ENCODE measurements around the gene KCNQ1.

GRCh38 chr11:2699185-2699530, 254.3 kb downstream of the KCNQ1 start:
- TF ChIP-seq NRF1 (conservative IDR thresholded peaks at IDR 0.05 in 1 of 2, IDR thresholded peaks at IDR 0.05 in 1 of 2) (no peak), SIN3A (IDR thresholded peaks at IDR 0.05; ENCODE audit: borderline replicate concordance in 2 of 2, control insufficient read depth in 1 of 2, low read depth in 2 of 2, low read length in 2 of 2) (no peak), FOXA1 (IDR thresholded peaks at IDR 0.05; ENCODE audit: borderline replicate concordance) (no peak), POLR3A (IDR thresholded peaks at IDR 0.05; ENCODE audit: borderline replicate concordance, extremely low read depth, insufficient read depth, insufficient read length) (no peak), ETV5 (CRISPR knock-in tag; IDR thresholded peaks at IDR 0.05; ENCODE audit: low read depth) (no peak), RAD21 (CRISPR knock-in tag; conservative IDR thresholded peaks at IDR 0.05 in 1 of 2, IDR thresholded peaks at IDR 0.05 in 1 of 2) (no peak), TAF1 (IDR thresholded peaks at IDR 0.05; ENCODE audit: control insufficient read depth, extremely low read depth, insufficient read depth, low read length, severe bottlenecking) (no peak)
- TF ChIP-seq, protein P1, sequence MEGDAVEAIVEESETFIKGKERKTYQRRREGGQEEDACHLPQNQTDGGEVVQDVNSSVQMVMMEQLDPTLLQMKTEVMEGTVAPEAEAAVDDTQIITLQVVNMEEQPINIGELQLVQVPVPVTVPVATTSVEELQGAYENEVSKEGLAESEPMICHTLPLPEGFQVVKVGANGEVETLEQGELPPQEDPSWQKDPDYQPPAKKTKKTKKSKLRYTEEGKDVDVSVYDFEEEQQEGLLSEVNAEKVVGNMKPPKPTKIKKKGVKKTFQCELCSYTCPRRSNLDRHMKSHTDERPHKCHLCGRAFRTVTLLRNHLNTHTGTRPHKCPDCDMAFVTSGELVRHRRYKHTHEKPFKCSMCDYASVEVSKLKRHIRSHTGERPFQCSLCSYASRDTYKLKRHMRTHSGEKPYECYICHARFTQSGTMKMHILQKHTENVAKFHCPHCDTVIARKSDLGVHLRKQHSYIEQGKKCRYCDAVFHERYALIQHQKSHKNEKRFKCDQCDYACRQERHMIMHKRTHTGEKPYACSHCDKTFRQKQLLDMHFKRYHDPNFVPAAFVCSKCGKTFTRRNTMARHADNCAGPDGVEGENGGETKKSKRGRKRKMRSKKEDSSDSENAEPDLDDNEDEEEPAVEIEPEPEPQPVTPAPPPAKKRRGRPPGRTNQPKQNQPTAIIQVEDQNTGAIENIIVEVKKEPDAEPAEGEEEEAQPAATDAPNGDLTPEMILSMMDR (IDR thresholded peaks at IDR 0.05 in 2 of 3, conservative IDR thresholded peaks at IDR 0.05 in 1 of 3; ENCODE audit: insufficient read depth in 2 of 3, low read depth in 1 of 3, low read length in 3 of 3), result no peak
